Hepatocyte (in vitro differentiated cells): ENCODE measurements around the gene PLXNB3. TPM values are rescaled to one million over a fixed set of nuclear protein-coding genes. Genes with fewer than 3 reads are reported as not detected.

Source experiments
- DNase-seq: peaks from one replicate; pipeline ENCODE4 v3.0.0-alpha.2; 2016; ENCODE audit warnings: low spot score
- H2AFZ ChIP-seq: fragments of 200-600 bp; sonication (generic); 2 replicates; pipeline ENCODE4 v1.6.0; 2016; ENCODE audit warnings: antibody characterized with exemption, mild to moderate bottlenecking
- H3K27ac ChIP-seq: fragments of 200-600 bp; sonication (generic); 2 replicates; pipeline ENCODE4 v1.5.1; 2016; ENCODE audit warnings: mild to moderate bottlenecking
- H3K27me3 ChIP-seq: fragments of 200-600 bp; sonication (generic); 2 replicates; pipeline ENCODE4 v1.6.1; 2016
- H3K36me3 ChIP-seq: fragments of 200-600 bp; sonication (generic); replicated peaks from 2 replicates; pipeline ENCODE4 v1.5.1; 2016; ENCODE audit warnings: low read depth; ENCODE audit not compliant: insufficient read depth
- H3K4me1 ChIP-seq: fragments of 200-600 bp; sonication (generic); 2 replicates; pipeline ENCODE4 v1.5.1; 2016; ENCODE audit warnings: mild to moderate bottlenecking, moderate library complexity; ENCODE audit not compliant: insufficient read depth
- H3K4me2 ChIP-seq: fragments of 200-600 bp; sonication (generic); 2 replicates; pipeline ENCODE4 v1.6.0; 2016
- H3K4me3 ChIP-seq: fragments of 200-600 bp; sonication (generic); 2 replicates; pipeline ENCODE4 v1.5.1; 2016; ENCODE audit warnings: mild to moderate bottlenecking
- H3K79me2 ChIP-seq: fragments of 200-600 bp; sonication (generic); 2 replicates; pipeline ENCODE4 v1.6.0; 2017; ENCODE audit warnings: mild to moderate bottlenecking
- H3K9me2 ChIP-seq: fragments of 200-600 bp; sonication (generic); replicated peaks from 2 replicates; pipeline ENCODE4 v1.6.0; 2017; ENCODE audit warnings: mild to moderate bottlenecking; ENCODE audit not compliant: insufficient read depth
- H3K9me3 ChIP-seq: fragments of 200-600 bp; sonication (generic); 2 replicates; pipeline ENCODE4 v1.5.1; 2016; ENCODE audit warnings: low read depth, mild to moderate bottlenecking
- H4K20me1 ChIP-seq: fragments of 200-600 bp; sonication (generic); 2 replicates; pipeline ENCODE4 v1.6.0; 2016; ENCODE audit warnings: mild to moderate bottlenecking; ENCODE audit not compliant: insufficient read depth, poor library complexity, severe bottlenecking
- EZH2 ChIP-seq: fragments of 200-600 bp; sonication (generic); IDR thresholded peaks from 2 replicates; pipeline ENCODE4 v1.6.1; 2016; ENCODE audit warnings: antibody characterized with exemption, mild to moderate bottlenecking, borderline replicate concordance
- EZH2phosphoT487 ChIP-seq: fragments of 200-600 bp; sonication (generic); IDR thresholded peaks from one replicate; pipeline ENCODE4 v1.6.1; 2018; ENCODE audit warnings: antibody characterized with exemption, mild to moderate bottlenecking, low read depth, moderate library complexity; ENCODE audit not compliant: unreplicated experiment, severe bottlenecking
- WGBS: methylation state at CpG from one replicate; pipeline ENCODE4 v1.1.6; 2016; ENCODE audit warnings: low lambda C conversion rate; ENCODE audit errors: missing lambda C conversion rate; 5-methylcytosine and 5-hydroxymethylcytosine counted together
- polyA plus RNA-seq: library from polyadenylated mRNA; unstranded; fragments of >200 nt; fragmentation: Nextera tagmentation; extraction: Ambion mirVana; gene quantifications from 2 replicates; pipeline ENCODE4 v1.2.1, GENCODE V29; 2016
- total RNA-seq: library from RNA; depleted of rRNA; stranded (reverse); fragments of >200 nt; gene quantifications from 2 replicates; pipeline ENCODE4 v1.2.3, GENCODE V29; 2014
- TF ChIP-seq, protein P1 (sequence below): fragments of 200-600 bp; sonication (generic); IDR thresholded peaks from 2 replicates; pipeline ENCODE4 v1.5.1; 2016; ENCODE audit warnings: antibody characterized with exemption, mild to moderate bottlenecking; ENCODE audit not compliant: poor library complexity

Gene PLXNB3
- total and polyA plus RNA-seq, 2 experiments from 2014 or later = 0.27 to 0.87 TPM

DNA sequence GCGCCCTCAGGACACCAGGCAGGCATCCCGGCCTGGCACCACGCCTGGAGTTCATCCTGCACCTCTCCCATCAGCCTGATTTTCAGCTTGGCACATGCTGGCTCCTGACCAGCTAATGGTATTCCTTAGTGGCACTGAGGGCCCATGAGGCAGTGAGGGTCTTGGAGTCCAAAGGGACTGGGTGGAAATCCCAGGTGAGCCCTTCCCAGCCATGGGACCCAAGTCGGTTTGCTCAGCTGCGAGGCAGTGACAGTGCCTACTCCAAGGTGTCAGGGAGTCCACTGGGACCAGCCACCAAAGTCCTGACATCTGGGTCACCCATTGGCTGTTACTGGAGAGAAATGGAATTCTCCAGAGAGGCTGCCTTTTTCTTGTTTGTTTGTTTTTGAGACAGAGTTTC is 35.3 kb downstream of the PLXNB3 start:
- H3K27ac ChIP-seq = no peak overlapping the region

DNA sequence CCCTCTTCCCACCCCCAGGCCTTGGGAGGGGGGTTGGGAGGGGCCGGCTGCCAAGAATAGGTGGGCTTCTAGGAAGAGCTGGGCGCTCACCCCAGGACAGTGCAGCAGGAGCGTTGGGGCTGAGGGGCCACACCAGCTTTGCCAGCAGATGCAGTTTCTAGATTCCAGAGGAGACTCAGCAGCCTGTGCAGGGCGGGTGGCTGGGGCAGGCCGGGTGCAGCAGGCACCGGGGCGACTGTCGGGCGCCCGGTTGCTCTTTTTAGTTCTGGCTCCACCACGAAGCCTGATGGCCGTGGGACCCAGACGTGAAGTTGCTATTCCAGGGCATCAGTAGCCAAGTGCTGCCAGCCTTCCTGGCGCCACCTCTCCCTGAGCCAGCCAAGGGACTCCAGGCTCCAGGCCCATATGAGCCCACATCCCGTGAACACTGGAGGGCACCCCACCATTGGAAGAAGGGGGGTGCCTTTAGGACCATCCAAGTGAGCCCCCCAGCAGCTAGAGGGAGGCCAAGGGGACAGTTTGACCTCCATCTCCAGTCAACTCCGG is 36.2 kb downstream of the PLXNB3 start:
- no peak for DNase-seq
- no peak overlapping the region for H3K27ac ChIP-seq
- no peaks in the 10 kb centered on the region for H4K20me1 ChIP-seq
- H3K36me3 ChIP-seq = no peaks in the 10 kb centered on the region
- TF ChIP-seq, protein P1, sequence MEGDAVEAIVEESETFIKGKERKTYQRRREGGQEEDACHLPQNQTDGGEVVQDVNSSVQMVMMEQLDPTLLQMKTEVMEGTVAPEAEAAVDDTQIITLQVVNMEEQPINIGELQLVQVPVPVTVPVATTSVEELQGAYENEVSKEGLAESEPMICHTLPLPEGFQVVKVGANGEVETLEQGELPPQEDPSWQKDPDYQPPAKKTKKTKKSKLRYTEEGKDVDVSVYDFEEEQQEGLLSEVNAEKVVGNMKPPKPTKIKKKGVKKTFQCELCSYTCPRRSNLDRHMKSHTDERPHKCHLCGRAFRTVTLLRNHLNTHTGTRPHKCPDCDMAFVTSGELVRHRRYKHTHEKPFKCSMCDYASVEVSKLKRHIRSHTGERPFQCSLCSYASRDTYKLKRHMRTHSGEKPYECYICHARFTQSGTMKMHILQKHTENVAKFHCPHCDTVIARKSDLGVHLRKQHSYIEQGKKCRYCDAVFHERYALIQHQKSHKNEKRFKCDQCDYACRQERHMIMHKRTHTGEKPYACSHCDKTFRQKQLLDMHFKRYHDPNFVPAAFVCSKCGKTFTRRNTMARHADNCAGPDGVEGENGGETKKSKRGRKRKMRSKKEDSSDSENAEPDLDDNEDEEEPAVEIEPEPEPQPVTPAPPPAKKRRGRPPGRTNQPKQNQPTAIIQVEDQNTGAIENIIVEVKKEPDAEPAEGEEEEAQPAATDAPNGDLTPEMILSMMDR = no peak
- TF ChIP-seq EZH2phosphoT487 (no peak), EZH2 (no peak)
- WGBS = 92% methylated on average over 13 of the region's 16 CpGs
- H3K4me3 ChIP-seq = no peak overlapping the region
- H3K79me2 ChIP-seq = peaks cover 11% of the 10 kb centered on the region
- peaks cover 5% of the 10 kb centered on the region for H3K4me1 ChIP-seq
- H3K9me3 ChIP-seq = no peaks in the 10 kb centered on the region
- no peak overlapping the region for H3K4me2 ChIP-seq
- H3K9me2 ChIP-seq = no peaks in the 10 kb centered on the region
- H3K27me3 ChIP-seq = no peaks in the 10 kb centered on the region
- no peak overlapping the region for H2AFZ ChIP-seq

More for the DNA sequence above, 35.3 kb downstream of the PLXNB3 start:
- Histone ChIP-seq H2AFZ (no peak overlapping the region), H3K4me3 (no peak overlapping the region), H4K20me1 (no peaks in the 10 kb centered on the region), H3K27me3 (no peaks in the 10 kb centered on the region), H3K9me2 (no peaks in the 10 kb centered on the region), H3K4me2 (no peak overlapping the region), H3K36me3 (no peaks in the 10 kb centered on the region), H3K4me1 (peaks cover 5% of the 10 kb centered on the region), H3K9me3 (no peaks in the 10 kb centered on the region), H3K79me2 (peaks cover 14% of the 10 kb centered on the region)
- DNase-seq = no peak
- 85% methylated on average over 5 of the region's 5 CpGs for WGBS
- TF ChIP-seq, protein P1 = no peak
- TF ChIP-seq EZH2 = no peak
- TF ChIP-seq EZH2phosphoT487 = no peak

DNA sequence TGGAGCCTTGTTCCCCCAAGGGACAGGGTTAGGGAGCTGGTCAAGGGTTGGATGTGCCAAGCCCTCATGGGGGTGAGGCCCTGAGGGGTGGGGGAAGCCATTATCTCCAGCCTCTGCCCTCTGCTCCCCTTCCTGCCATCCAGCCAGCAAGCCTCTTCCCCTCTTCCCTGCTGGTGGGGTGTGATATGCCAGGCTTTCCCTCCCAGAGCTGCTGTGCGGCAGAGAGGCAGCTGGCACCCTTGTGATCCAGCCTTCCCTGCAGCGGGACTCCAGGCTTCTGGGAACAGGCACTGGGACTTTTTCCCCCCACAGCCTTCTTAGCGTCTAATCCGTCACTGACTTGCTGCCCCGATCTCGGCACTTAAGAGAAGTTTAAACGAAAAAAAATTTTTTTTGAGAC is 36.7 kb downstream of the PLXNB3 start:
- no peak for DNase-seq
- Histone ChIP-seq H3K27ac (no peak overlapping the region), H3K4me1 (peaks cover under 1% of the 10 kb centered on the region), H3K9me2 (no peaks in the 10 kb centered on the region), H3K36me3 (no peaks in the 10 kb centered on the region), H3K4me2 (no peak overlapping the region), H3K9me3 (no peaks in the 10 kb centered on the region), H4K20me1 (no peaks in the 10 kb centered on the region), H3K4me3 (no peak overlapping the region), H2AFZ (no peak overlapping the region), H3K79me2 (peaks cover 6% of the 10 kb centered on the region), H3K27me3 (no peaks in the 10 kb centered on the region)
- WGBS = 98% methylated on average over 7 of the region's 7 CpGs
- TF ChIP-seq EZH2 (no peak), EZH2phosphoT487 (no peak)
- TF ChIP-seq, protein P1 = no peak
